GM18505 (cell line): Measurements from ENCODE around the gene AFF1.
A peak's percentile ranks its signal among the peaks of the same experiment; 100 is the strongest.

Experiments
- ATAC-seq: cut with Tn5 transposase; IDR thresholded peaks from one replicate; pipeline ENCODE4 v1.9.1; 2021; ENCODE audit not compliant: unreplicated experiment
- POLR2A ChIP-seq: IDR thresholded peaks from 4 replicates; pipeline ENCODE4 v1.6.1; 2011; ENCODE audit warnings: borderline replicate concordance; ENCODE audit not compliant: insufficient read depth, insufficient read length; ENCODE audit errors: extremely low read depth

The AFF1 gene

DNA sequence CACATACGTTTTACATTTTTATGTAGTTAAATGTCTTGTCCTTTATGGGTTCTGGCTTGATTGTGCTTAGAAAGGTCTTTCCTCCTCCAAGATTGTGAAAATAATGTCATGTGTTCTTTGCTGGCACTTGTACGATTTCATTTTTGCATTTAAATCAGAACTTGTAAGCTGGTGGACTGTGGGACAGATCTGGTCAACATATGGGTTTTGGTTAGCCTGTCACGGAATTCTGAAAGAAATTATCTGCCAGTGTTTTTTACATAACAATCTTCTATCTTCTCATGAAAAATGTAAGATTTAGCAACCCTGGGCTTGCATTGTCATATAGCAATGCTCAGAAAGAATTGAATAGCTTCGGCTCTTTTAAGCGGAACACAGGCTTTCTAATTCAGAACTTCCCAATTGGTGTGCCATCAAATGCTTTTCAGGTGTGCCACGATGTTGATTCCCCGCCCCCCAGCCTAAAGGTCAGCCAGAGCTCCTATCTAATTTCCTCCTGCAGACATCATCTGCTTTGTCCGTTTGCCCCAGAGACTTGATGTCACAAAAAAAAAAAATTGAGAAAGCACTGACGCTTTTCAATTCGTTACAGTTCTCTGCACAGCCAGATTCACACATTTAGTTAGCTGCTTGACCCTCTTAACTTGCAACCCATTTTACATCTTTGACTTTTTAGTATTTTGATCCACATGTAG lies 16.2 kb downstream of the AFF1 start:
- TF ChIP-seq POLR2A: no peak
- no peak for ATAC-seq

DNA sequence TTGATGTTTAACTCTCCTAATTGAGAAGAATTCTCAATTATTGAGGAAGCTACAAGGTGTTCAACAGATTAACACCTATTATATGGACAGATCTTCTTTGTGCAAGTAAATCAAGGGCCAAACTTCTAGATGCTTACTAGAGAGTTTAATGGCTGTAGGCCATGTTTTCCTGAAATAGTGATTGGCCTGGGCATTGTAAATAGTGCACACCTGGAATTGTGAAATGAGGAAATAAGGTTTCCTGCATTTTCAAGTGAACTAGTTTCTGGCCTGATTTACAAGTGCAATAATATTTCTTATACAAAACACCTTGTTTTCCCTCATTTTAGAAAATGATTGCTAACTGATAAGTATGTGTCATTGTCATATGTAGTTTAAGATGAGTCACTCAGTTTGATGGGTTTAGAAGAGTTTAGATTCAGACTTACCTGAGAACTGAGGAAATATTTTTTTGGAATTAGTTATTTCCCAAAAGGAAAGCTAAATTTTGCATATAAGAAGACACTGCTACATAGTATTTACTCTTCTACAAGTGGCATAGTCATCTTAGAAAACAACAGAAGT lies 21.2 kb downstream of the AFF1 start:
- ATAC-seq: no peak
- no peak for TF ChIP-seq POLR2A

DNA sequence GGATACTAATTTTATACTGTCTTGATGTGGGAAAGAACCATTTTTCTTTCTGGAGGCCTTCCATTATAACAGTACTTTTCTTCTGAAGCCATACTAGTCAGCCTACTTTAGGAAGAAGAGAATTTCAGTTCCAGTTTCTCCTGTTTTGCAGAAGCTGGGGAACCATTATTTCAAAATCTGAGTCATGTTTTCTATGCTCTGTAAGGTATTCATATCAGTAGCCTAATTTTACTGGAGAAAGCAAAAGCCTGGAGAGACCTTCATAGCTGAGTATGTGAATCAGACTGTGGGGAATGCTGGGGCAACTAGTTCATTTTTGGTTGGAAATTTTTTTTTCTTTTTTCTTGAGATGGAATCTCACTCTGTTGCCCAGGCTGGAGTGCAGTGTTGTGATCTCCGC lies 22.4 kb downstream of the AFF1 start:
- no peak for TF ChIP-seq POLR2A
- no peak for ATAC-seq

DNA sequence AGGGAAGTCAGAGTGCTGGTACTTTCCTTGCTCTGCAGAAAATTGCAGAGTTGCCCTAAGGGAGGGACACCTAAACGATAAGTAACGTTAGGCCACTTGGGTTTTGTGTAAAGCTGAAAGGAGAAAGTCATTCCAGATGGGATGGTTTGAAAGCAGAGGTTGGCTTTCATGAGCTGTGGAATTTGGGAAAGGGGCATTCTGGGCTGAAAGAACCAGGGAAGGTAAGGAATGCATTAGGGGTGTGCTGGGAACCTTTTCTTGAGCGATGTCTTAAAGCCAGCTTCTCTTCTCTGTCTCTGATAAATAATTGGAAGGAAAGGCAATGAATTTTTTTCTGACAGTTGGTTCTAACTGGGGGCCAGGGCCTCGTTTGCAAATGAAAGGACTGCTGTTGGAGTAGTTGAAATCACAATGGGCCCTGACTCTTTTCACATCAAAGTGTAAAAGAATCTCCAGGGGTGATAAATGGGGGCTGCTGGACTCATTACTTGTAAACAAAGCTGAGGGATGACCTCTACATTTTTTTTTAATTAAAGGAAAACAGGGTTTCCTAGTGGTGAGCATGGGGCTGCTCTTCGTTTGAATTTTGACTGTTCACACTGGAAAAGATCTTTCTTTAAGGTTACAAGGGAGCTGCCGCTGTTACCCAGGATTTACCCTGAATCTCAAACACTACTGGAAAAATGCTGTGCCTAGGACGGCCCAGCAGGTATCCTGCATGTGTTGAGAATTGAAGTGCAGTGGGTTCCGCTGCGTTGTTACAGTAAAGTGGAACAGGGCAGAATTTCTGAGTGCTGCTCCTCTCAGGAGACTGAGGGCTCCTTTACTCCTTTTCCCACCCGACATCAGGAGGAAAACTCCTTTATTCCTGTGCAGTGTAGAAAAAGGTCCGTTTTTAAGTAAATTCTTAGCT lies 25.0 kb downstream of the AFF1 start:
- no peak for TF ChIP-seq POLR2A
- no peak for ATAC-seq

DNA sequence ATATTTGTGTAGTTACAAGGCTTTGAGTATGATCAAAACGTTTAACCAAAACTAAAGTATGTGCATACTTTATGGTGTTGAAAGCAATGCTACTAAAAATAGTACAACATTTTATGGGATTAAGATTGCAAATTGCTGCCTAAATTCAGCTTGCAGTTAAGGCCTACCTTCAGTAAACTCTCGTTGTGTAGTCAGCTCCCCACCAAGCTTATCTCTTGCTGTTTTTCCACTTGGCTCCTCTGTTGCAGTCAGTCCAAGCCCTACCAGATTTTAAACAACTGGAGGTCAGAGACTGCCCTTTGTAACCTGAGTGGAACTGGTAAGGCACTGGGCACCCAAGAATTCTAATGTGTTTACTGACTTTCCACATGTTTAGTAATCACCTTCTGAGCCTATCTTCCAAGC lies 25.7 kb downstream of the AFF1 start:
- no peak for ATAC-seq
- no peak for TF ChIP-seq POLR2A

DNA sequence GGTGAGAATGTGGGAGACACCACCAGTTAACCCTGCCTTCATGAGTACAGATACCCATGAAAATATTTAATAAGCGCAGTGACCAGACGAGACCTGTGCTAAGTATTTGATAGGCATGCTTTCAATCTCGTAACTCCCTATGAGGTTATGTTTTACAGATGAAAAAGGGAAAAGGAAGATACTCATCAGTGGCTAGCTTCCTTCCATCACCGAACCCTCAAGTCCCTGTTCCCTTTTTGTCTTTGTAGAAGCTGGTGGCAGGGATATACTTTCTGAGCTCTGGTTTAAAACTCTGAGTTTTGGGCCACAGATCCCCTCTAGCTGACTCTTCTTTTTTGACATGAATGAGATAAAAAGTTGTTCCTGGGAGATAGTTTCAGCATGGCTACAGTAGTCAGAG lies 26.3 kb downstream of the AFF1 start:
- no peak for ATAC-seq
- TF ChIP-seq POLR2A: no peak

DNA sequence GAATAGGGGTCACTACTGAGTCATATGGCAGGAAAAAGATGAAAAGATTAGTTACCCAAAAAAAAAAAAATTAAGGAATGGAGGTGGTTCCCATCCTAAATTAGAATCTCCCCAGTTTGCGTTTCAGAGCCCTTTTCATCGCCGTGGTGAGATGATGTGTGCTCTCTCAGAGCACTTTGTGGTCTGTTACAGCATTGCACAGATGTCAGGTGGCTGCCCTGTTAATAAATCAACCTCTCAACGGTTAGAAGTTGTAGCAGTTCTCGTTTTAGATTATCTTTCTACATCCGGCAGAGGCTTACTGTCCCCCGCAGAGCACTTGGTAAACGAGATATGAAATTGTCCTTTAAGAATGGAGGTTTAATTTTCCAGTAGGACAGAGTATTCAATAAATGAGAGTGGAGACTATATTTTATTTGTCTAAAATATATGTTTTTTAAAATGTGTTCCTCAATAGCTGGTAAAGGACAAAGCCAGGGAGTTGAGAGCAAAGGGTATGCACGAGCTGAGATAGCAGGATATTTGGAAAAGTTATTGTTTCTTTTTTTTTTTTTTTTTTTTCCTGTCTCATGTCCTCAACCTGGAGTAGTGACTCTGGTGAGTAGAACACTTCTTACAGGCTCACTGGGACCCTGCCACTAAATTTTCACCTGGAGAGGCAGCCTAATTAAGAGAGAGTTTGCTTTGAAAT lies 26.9 kb downstream of the AFF1 start:
- peak; percentile 85 for ATAC-seq
- TF ChIP-seq POLR2A: no peak

DNA sequence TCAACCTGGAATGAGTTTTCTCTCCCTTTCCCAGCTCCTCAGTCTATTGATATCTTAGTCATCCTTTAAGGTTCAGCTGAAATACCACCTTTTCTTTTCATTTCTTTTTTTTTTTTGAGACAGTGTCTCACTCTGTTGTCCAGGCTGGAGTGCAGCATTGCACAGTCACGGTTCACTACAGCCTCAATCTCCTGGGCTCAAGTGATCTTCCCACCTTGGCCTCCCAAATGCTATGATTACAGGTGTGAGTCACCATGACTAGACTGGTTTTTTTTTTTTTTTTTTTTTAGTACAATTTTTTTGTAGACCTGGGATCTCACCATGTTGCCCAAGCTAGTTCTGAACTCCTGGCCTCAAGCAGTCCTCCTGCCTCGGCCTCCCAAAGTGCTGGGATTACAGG lies 28.9 kb downstream of the AFF1 start:
- TF ChIP-seq POLR2A: no peak
- ATAC-seq: no peak

DNA sequence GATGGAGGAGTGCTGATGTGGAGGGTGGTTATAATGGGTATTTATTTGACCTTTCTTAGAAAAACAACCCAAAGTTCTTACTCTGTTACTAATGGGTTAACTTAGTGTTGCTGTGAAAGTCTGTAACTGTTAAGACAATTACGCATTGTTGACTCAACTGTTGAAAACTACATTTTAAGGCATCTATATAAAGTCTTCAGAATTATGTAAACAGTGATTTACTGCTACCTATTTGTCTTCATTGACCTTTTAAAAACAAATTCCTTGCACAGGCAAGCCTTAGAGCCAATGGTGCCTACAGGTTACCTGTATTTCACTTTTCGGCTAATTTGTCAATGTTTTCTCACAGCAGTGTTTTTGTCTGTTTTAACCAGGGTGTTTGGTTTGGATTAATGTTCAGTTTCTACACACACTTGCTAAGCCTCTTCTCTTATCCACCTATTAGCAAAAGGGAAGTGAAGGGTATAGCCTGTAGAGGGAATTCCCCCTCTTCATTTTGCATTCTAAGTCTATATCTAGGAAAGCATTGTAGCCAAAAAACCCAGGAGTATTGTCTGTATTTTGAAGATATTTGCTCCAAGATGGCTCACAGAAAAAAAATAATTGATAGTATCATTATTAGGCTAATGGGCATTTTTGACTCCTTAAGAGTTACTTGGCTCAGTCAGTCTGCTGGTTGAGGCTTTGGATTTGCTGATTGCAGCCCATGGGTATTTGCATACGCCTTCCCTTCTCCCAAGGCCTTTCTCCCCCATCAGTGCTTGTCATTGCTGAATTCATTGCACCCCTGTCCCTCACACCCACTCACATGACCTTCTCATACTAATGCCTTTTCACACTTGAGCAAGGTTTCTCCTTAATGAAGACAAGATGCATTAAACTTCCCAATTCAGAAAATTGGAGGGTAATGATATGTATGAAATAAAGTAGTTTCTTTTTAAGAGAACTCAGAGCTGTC lies 30.5 kb downstream of the AFF1 start:
- no peak for TF ChIP-seq POLR2A
- peak; percentile 51 for ATAC-seq

DNA sequence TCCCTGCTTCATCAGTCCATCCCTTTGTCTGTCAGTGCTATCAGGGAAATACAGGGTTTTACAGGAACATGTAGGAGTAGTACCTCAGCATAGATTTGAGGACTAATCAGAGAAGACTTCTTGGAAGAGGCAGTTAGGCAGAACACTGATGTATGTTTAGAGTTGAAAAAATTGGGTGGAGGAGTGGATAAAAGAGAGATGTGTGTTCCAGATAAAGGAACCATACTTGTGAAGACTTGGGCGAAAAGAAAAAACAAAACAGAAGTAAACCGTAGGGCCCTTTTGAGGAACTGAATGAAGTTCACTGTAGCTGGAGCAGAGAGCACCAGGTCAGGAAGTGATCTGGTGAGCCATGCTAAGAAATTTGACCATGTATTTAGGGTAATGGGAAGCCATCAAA lies 32.3 kb downstream of the AFF1 start:
- ATAC-seq: no peak
- no peak for TF ChIP-seq POLR2A

DNA sequence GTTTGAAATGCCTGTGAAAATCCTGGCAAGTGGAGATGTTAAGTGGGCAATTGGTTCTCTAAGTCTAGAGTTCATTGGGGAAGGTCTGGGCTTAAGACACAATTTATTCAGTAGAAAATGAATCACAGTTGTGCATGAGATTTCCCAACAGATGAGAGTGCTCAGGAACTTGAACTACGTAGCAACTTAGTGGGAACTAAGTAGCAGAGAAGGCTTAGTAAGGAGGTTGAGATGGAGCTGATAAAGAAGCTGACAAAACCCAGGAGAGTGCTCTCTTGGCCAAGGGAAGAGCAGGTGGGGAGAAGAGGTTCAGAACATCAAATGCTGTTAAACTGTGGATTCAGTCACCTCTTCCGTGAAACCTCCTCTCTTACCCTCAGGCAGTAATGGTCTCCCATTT lies 33.0 kb downstream of the AFF1 start:
- TF ChIP-seq POLR2A: no peak
- no peak for ATAC-seq

DNA sequence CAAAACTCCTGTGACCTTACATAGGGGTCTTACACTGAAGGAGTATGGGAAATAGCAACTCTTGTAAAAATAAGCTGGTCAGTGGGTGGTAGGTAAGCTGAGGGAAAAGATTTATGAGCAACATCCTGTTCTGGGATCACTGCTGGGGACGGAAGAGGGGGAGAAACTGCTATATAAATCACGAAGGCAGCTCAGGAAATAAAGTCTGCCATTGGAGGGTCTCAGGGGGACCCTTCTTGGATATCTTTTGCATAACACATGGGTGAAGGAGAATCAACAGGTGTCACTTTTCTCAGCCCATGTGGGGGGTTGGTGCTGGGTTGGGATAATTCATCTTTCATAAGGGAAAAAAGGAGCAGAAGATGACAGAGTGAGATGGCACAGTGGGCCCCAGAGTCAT lies 33.7 kb downstream of the AFF1 start:
- no peak for TF ChIP-seq POLR2A
- ATAC-seq: no peak

DNA sequence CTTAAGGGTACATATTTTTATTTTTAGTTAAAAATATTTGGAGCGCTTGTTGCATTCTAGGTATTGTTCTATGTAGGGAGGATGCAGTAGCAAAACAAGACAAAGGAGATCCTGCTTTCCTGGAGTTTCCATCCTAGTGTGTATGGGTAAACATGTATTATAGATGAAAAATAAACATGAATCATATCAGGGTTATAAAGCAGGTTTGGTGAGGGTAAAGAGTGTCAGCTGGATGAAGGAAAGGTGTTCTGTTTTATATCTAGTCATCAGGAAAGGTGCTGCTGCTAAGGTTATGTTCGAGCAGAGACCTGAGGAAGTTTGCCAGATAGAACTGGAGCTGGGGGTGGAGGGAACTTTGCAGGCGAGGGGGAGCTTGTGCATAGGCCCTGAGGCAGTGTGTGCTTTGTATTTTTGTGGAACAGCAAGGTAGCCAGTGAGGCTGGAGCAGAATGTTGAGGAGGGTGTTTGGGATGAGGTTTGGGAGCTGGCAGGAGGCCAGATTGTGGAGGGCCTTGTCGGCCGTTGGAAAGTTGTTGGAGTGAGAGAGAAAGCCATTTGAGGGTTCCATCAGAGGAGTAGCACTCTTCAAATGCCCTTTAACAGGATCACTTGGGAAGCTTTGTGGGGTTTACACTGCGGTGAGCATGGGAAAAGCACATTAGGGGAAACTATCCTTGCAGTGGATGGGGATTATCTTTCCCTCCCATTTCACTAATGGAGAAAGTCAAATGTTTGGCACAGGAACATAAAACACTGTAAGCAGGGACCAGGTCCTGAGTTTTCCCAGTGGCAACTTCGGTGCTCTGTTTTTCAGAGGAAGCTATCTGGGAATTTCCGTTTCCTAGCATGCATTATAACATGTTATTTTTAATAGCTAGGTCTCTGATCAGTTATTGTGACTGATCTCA lies 35.9 kb downstream of the AFF1 start:
- no peak for ATAC-seq
- TF ChIP-seq POLR2A: no peak
